Daoy (cell line): ENCODE measurements around the gene RAI14. TPM values are rescaled to one million over a fixed set of nuclear protein-coding genes. Genes with fewer than 3 reads are reported as not detected.

Experiments used
- DNase-seq: peaks from one replicate; pipeline ENCODE4 v3.0.0-alpha.2; 2015; ENCODE audit warnings: low read depth
- total RNA-seq: library from RNA; depleted of rRNA; stranded (reverse); fragments of >200 nt; shearing (Covaris generic); gene quantifications from 2 replicates; pipeline ENCODE4 v1.2.3, GENCODE V29; 2014; rRNA removed

The RAI14 gene
- total RNA-seq, 1 experiment from 2014 or later, result 60.0 TPM

- no peak for DNase-seq
These were observed 193.1 kb downstream of the RAI14 start for GRCh38 chr5:34849253-34849652.

- peak; percentile 40 for DNase-seq
These were observed 198.5 kb downstream of the RAI14 start for GRCh38 chr5:34854459-34855174.

DNA sequence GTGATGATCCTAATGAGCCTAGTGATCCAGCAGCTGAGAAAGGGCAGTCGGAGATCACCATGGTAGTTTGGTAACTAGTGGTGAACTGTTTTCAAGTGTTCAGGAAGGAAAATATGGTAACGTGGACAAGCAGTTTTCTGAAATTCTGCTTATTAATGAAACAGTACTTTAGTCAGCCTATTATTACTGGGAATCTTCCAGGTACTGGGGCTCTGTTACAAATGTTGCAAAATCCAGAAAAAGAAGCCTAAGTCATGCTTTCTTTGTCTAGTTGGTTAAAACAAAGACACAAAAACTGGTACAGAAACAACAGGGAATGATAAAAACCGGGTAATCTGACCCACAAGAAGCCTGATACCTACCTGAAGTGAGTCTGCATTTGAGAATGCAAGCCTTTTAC, 201.0 kb downstream of the RAI14 start:
- no peak for DNase-seq

DNA sequence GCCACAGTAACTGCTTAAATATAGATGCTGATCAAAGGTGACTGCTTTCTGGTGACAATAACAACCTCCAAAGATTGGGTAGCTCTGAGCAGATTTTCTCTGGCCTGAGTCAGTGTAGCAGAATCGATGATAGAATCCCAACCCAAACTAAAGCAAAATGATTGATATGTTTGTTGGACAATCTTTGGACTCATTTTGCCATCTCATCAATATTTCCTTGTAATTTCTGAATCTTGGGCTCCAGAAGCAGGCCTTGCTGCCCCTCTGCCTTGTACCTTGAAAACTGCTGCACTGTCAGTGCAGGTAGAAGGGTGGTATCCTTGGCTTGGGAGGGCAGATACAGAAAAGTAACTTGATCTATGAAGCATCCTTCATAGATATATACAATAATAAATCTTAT, 201.8 kb downstream of the RAI14 start:
- DNase-seq, result no peak

- no peak for DNase-seq
These were observed 202.7 kb downstream of the RAI14 start for GRCh38 chr5:34858790-34859189.

DNA sequence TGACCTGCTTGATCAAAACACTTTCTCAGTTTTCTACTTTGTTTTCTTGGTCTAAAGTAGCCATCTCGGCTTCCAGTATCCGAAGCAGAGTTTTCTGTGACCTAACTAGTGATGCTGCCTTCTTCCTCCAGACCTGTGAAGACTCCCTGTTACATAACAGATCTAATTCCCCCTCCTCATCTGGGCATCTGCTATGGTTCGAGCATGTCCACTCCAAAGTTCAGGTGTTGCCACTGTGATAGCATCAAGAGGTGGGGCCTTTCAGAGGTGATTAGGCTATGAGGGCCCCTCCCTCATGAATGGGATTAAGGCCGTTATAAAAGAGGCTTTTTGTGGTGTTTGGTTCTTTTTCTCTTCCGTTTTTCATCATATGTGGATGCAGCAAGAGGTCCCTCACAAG, 203.1 kb downstream of the RAI14 start:
- no peak for DNase-seq

GRCh38 chr5:34863946-34864345, 207.8 kb downstream of the RAI14 start:
- no peak for DNase-seq

GRCh38 chr5:34865091-34865490, 209.0 kb downstream of the RAI14 start:
- no peak for DNase-seq

DNA sequence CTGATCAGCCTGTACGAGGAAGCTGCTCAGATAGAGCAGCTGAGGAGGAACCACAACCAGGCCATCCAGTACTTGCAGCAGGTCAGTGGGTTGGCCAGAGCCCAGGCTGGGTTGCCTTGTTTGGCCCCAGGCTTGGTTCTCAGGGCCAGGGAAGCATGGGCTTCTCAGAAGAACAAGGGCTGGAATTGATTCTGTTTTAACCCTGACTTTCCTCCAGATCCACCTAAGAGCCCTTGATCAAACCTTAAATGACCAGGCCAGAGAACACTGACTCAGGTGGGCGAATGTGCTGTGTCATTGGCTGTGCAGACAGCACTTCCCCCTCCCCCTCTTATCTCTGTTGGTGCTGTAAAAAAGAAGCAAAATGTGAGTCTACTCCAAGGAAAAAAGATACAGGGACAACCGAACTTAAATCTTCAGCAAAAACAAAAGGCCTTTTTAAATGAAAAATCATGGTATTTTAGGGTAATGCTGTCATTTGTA, 210.9 kb downstream of the RAI14 start:
- DNase-seq, result peak; percentile 6

- DNase-seq, result no peak
These were observed 211.5 kb downstream of the RAI14 start for GRCh38 chr5:34867660-34868059.

GRCh38 chr5:34868791-34869190, 212.7 kb downstream of the RAI14 start:
- DNase-seq, result no peak

DNA sequence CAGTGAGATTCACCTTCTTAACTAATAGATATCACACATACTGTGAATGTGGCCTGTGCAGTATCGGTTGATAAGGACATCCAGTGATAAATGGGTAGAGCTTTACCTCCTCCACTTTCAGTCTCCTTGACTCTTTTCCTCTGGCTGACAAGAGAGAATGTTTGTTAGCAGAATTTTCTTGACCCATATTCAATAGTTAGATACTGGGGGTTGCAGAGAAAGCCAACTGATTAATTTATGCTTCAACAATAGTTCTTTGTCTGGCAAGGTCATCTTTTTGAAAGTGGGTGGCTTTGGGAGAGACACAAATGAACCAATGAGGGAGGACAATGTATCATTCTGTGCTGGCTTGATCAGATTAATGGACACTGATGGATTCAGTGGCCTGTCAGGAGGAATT, 213.1 kb downstream of the RAI14 start:
- no peak for DNase-seq

DNA sequence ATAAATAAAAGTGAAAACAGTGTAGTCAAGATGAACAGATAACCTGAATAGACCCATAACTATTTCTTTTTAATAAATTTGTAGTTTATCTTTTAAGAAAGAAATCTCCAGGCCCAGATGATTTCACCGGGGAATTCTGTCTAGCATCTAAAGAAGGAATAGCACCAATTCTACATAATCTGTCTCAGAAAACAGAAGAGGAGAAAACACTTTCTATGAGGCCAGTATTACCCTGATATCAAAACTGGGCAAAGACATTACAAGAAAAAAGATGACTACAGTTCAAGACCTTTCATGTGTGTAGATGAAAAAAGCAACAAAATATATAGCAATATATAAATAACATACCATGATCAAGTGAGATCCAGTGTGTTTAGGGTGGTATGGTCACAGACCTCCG, 214.3 kb downstream of the RAI14 start:
- no peak for DNase-seq

GRCh38 chr5:34876275-34876674, 220.1 kb downstream of the RAI14 start:
- DNase-seq, result no peak

DNA sequence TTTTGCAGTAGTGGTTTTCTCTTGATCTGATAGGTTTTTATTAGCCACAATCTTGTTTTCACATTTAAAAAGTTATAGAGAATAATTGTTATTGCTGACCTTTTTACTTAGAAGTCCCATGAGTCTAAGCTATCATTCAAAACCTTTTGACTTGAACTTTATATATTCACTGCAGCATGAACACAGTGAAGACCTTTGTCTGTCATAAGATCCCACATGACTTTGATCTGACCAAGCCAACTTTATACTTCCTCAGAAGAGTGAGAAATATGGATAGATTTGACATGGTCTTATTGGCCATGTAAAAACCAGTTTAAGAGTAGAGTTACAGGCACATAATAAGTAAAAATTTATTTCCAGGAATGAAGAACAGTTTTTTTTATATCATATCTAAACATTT, 225.1 kb downstream of the RAI14 start:
- no peak for DNase-seq

Other genes starting within 250 kb of the RAI14 start
- 0.29 TPM in 1 of 2 replicates, not detected in the other for gene TTC23L, start 182.8 kb downstream of the RAI14 start, total RNA-seq